GM19395 (cell line): ENCODE data around the gene UBE2QL1.

Source experiments
- ATAC-seq: cut with Tn5 transposase; IDR thresholded peaks from one replicate; pipeline ENCODE4 v1.9.1; 2021; ENCODE audit warnings: mild to moderate bottlenecking, moderate library complexity; ENCODE audit not compliant: unreplicated experiment

Gene UBE2QL1

DNA sequence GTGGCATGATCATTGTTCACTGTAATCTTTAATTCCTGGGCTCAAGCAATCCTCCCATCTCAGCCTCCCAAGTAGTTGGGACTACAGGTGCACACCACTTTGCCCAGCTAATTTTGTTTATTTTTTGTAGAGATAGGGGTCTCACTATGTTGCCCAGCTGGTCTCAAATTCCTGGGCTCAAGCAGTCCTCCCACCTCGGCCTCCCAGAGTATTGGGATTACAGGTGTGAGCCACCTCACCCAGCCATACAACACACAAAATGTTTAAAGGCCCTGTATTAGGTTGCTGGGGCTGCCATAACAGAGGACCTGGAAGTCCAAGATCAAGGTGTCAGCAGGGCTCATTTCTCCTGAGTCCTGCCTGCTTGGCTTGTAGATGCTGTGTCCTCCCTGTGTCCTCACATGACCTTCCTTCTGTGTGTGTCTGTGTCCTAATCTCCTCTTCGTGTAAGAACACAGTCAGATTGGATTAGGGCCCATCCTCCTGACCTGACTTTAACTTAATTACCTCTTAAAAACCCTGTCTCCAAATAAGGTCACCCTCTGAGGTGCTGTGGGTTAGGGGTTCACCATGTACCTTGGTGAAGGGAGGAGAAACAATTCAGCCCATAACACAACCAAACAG lies 5.4 kb downstream of the UBE2QL1 start:
- no peak for ATAC-seq

DNA sequence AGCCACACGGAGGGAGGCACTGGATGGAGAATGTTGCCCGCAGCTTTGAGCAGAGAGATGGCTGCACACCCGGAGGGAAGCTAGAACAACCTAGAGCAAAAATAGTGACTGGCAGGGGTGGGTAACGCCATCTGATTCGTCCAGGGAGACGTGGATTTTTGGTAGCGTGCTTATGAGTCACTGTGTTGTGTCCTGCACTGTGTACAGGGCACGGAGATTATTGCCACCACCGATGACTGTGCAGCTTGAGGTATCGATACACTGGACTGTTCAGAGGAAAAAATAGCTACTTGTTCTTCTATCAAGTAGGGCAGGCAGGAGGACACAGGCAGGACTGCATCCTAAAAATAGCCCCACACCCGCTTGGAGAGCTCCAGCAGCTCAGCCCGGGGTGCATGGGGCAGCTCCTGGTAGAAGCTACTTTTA lies 6.0 kb downstream of the UBE2QL1 start:
- ATAC-seq = no peak

DNA sequence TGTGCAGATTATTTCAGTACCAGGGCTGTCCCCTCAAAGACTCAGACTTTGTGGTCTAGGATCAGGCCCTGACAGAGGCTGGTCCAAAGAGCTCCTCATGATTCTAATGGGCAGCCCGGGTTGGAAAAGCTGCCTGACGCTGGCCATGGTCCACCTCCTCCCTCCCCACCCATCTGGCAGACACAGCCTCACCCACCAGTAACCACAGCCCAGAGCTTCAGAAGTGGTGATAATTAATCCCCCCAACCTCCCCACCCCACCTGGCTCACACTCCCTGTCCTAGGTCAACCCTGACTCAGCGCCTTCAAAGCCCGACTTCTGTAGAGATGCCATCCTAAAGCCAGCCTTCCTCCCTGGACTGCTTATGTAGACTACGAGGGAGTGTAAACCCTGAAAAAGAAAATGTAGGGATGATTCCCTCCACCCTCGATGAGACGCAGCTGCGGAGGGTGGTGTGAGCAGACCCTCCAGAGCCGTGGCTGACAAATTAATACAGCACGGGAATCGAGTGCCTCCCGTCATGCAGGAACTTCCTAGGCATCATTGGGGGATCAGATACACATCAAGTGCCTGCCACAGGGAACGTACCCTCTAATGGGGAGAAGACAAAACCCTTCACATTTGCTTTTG lies 7.0 kb downstream of the UBE2QL1 start:
- ATAC-seq = no peak

DNA sequence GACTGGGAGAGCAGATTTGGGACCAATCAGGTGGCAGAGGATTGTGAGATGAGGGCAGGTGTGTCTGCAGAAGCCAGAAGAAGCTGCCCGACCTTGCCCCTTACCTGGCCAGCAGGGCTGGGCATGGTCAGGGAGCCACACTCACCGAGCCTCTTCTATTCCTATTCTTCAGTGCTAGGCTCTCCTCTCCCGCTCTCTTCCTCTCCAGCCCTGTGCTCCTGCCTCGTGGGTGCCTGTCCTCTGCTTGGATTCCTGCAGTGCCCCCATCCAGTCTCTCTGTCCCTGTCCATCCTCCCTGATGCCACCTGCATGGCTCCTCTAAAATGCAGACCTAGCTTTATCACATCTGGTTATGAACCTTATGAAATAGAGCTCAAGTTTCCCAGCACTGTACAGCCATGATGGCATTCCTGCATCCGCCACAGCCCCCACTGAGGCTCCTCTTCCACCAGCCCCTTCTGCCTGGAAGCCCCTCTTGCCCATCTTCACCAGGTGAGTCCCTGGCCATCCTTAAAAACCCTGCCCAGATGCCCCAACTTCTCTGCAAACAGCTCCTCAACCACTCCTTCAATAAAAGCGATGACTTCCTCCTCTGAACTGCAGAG lies 8.2 kb downstream of the UBE2QL1 start:
- no peak for ATAC-seq

DNA sequence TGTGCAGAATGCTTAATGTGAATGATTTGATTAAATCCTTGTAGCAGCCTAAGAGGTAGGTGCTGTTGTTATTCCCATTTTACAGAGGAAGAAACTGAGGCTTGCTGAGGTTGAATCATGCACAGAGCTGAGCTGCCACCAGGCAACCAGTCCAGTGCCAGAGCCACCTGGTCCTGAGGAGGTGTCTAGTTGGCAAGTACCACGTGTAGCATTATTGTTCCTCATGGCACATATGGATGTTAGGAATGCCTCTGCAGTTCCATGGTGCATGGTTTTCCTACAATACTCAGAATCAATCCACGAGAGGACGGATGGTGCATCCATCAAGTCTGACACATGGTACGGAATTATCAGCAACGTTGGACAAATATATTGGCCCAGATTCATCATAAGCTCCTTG lies 8.9 kb downstream of the UBE2QL1 start:
- ATAC-seq = no peak

DNA sequence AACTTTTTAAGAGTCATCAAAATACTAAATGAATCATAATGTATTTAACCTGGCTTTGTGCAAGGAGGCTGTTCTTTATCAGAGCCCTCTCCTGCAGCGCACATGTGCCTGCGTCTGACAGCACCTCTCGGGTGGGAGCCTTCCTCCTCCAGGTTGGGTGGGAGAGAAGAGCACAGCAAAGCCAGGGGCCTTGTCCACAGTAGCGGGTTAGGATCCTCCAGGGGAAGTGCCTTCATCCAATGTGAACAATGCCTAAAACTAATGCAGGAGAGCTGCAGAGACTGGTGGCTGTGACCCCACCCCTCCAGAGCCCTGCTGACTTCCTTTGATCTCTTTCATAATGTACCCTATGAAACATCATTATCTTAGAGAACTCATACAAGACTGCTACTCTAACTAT lies 10.2 kb downstream of the UBE2QL1 start:
- ATAC-seq = no peak

DNA sequence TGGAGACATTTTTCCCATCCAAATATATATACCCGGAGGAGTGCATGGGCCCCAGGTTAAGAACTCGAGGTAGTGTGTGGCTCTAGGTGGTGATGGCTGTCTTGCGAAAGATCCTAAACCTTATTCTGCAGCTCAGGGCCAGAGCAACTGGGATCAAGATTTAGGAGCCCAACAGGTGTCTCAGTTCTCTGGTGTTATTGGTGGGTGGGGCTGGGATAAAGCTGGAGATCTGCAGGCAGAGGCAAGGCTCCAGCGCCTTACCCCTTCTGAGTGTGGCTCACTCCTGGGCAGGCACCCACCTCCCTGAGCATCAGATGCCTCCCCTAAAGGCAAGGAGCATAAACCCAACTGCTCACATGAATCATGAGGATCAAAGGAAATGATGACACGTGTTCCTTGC lies 11.2 kb downstream of the UBE2QL1 start:
- no peak for ATAC-seq

DNA sequence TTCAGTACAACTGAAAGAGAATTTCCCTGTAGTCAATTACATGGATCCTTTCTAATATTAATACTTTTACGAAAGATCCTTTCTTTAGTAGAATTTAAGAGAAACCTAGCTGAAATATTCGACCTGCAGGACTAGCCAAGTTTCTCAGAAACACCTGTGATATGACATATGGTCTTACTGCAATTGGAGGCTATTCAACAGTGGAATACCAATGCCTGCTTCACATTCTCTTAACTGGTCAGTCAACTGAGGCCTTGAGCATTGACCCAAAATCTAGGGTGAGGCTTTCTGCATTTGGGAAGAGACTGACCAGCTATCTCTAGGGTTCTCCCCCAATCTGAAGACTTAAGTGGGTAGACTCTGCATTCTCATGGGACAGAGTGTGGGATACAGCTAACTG lies 12.3 kb downstream of the UBE2QL1 start:
- ATAC-seq = no peak

DNA sequence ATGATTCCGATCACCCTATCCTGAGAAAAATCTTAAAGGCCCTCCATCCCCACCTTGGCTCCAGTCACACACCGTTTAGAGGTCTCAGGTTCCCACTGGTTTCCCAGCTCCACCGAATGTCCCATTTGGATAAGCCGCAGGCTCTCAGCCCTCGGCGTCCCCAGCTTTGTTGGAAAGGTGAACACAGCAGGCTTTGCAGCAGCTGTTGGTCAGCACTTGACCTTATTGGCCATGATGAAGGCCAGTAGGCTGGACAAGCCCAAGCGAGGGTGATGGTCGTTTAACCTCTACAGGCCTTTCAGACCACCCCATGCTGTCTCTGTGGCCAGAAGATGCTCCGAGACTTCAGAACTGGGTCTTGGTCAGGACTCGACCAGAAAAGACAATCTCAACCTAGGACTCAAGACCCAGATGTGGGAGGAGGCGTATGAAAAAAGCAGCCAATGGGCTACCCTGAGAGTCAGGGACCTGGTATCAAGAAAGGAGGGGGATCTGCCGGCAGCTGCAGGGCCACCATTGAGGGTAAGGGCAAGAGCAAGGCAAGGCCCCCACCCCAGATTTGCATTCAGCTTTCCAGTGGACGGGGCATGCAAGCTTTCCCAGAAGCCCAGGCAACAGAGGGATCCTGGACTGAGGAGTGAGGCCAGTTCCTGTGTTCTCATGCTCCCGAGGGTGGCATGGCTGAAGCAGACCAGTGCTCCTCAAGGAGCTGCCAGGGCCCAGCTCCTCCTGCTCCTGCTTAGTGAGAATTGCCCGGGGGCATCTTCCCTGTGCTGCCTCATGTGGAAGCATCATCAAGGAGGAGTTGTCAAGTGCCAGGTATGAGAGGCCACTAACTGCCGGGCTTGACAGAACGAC lies 13.4 kb downstream of the UBE2QL1 start:
- no peak for ATAC-seq

DNA sequence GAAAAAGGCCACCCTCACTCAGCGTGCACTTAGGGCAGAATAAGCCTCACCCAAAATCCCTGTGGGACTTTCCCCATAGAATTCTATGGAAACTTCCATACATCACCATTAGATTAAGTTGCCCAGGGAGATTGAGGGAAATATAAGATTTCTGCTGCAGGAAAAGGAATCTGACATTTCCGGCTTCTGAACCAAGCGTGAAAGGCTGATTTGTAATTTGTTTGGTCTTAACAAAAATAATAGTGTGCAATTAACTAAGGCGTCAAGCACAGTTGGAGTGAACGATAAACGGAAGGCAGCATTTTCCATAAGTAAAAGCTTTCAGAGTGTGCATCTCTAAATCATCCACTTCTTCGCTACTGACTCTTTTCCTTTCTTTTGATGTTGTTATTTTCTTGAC lies 14.0 kb downstream of the UBE2QL1 start:
- ATAC-seq = no peak

DNA sequence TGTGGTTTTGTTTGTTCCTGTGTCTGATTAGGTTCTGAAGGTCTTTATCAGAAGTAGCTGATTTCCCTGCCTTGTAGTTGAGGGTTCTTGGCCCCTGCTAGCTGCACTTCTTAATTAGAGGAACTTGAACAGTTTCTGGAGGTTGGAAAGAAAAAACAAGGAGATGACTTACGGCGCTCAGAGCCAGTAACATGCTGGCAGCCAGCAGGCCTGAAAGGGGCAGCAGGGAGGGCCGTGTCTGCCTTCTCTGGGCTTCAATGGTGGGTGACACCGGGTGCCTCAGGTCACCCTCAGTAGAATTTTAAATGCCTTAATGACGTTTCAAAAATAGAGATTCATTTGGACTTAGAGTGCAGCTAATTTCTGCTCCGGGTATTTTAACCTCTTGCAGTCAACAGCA lies 15.8 kb downstream of the UBE2QL1 start:
- no peak for ATAC-seq

DNA sequence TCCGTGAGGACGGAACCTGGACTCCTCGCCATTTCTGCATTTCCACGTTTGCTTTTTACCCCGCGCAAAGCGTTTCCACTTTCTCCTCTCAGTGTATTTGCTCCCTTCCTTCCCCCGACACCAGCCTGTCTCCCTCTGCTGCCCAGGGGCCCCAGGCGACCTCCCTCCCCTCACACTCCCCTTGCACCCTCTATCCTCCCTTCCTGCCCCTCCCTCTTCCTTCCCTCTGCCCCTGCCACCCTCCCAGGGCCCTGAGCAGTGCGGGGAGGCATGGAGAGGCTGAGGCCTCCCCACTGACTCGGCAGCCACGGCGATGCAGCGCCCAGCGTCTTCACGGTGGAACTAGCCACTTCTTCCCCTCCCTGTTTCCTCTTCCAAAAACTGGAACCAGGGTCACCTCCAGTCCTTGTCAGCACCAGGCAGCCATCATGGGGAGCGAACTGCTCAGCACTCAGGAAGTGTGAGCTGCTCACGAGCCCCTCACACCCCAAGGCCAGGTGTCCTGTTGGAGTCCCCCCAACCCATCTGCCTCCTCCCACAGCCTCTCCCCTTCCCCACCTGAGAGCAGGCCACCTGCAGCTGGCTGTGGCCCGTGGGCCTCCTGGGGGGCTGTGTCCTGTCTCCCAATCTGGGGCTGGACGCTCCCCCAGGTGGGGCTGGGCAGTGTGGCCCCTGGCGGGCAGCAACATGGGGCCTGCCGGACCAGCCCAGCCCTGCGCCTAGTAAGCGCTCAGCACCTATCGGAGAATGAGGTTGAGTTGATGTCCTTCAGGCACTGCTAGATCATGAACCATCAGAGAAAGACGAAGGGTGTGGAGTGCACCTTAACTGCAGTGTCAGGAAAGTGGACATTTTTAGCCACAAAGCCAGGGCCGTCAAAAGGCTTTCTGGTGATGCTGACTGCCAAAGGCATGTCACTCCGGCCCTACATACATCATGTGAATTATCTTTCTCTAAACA lies 17.5 kb downstream of the UBE2QL1 start:
- no peak for ATAC-seq

DNA sequence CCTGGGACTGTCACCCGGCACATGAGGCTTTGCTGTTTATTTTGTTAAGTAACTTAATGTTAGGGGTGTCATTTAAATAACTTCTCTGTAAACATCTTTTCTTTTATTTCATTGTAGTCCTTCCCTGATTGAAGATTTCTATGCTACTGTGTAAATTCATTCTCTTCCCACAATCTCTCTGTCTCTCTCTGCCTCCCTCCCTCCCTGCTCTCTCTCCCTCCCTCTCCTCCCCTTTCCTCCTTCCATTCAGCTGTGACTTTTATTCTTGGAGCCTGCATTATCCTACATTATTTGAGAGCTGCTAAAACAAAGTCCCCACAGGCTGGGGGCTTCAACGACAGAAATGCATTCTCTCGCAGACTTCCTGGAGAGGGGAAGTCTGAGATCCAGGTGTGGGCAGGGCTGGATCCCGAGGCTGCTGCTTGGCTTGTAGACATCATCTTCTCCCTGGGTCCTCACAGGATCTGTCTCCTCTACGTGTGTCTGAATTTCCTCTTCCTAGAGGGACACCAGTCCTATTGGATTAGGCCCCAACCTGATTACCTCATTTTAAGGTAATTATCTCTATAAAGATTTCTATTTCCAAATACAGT lies 18.4 kb downstream of the UBE2QL1 start:
- ATAC-seq = no peak

DNA sequence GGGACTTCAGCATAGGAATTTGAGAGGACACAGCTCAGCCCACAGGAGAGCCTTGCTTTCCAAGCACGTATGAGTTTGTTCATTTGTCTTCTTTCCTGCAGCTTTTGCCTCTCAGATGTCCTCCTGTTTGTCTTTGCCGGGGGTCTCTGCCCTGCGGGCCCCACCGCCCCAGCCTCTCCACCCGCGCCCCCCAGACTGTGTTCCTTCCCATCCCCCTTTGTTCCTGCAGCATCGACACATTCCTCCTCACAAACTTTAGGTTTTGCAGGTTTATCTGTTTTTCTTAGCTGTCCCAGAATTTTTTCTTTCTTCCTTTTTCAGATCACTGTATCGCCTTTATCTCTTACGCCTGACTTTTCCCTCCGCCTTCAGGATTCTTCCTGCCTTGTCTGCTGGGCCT lies 18.9 kb downstream of the UBE2QL1 start:
- no peak for ATAC-seq

DNA sequence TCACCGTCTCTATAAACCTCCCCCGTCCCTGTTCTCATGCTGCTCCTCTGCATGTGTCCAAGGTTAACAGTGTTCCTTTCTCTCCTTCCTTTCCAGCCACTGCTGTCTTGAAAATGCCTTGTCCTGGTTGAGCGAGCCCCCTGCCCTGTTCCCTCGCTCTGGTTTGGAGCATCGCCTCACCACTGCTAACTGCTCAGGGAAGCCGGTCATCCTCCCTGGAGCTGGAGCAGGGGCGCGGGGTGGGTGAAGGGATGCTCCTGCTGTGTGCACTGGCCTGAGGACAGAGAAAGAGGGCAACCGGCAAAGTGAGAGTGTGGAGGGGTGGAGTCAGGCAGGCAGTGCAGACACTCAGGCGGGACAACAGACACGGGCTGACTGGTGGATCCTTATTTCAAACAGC lies 19.4 kb downstream of the UBE2QL1 start:
- no peak for ATAC-seq

DNA sequence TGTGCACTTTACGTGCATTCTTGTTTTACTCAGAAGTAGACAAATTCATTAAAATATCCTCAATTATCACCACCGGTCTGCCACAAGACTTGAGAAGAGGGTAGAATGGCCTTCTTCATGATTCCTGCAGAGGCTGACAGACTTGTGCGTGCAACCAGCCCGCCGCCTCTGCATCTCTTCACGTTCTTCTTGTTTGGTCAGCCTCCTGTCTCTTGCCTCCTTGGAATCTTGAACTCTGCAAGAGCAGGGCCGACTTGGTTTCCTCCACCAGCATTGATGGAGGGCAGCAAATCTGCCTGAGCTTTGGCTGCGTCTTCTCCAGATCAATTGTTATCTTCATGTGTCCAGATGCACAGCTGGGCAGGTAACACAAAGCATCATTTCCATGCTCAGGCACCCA lies 20.2 kb downstream of the UBE2QL1 start:
- no peak for ATAC-seq

DNA sequence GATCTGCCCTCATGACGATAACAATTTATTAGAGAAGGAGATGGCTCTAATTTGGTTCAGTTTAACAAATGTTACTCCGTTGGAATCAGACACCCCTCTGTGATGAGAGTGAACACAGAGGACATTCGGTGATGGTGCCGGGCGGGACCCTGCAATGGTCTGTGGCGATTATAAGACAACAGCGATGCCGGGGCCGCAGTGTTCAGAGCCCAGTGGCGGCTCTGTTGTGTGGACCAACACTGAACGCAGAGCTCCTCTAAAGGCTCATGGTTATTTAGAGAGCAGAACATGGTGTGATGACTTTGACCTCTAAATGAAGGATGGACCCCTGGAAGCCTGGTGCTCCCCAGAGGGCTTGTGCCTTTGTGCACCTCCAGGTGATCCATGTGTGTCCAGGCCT lies 21.2 kb downstream of the UBE2QL1 start:
- ATAC-seq = no peak

DNA sequence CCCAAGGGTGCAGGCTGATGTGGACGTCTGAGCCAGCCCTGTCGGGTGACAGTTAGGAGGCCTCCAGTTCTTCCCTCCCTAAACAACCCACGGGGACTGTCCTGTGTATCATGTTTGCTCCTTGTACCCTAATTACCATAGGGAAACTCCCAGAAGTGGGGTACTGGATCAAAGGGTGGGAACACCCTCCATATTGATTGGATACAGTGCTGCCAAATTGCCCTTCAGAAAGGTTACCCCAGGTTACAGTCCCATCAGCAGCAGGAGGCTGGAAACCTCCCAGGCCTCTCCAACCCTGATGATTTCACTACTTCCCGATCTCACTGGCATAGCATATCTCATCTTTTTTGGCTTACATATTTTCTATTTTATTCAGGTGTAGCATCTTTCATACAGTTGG lies 22.0 kb downstream of the UBE2QL1 start:
- no peak for ATAC-seq

DNA sequence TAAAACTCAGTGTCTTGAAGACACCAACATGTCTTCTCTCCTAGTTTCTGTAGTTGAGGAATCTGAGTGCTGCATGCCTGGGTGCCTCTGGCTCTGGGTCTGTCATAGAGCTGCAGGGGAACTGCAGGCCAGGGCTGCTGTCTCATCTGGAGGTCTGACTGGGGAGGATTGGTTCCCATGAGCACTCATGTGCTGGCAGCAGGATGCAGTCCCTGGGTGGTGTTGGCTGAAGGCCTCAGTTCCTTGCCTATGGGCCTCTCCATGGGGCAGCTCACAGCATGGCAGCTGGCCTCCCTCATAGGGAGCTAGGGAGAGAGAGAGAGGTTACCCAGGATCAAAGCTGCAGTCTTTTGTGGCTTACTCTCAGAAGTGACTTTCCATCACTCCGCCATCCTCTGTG lies 22.6 kb downstream of the UBE2QL1 start:
- no peak for ATAC-seq

DNA sequence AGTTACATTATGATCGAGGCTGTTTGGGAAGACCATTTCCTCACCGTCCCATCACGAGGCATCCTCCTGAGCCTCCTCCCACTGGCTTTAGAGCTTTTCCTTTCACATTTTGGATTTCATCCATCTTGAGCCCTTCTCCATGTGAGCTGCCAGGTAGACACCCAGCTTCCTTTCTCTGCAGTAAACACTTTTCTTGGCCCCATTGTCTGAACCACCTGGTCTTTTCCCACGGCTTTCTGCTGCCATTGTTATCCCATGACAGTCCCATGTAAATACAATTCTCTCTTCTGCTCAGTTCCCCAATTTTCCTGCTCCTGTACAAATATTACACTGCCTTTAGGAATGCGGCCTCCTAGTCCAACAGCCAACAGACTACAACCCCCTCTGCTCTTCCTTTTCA lies 24.1 kb downstream of the UBE2QL1 start:
- ATAC-seq = no peak
